ACHN (cell line): ENCODE data around the gene ARHGEF1.

Experiments
- DNase-seq: peaks from one replicate; pipeline ENCODE4 v3.0.0-alpha.2; 2015
- in situ Hi-C: cut with HindIII; loops from 2 replicates; pipeline ENCODE4 v1.10.0; 2017; ENCODE audit warnings: low sequenced_read_pairs, low pct_ligation_motif_present, low pct_unique_long_range_greater_than_20kb

The ARHGEF1 gene

DNA sequence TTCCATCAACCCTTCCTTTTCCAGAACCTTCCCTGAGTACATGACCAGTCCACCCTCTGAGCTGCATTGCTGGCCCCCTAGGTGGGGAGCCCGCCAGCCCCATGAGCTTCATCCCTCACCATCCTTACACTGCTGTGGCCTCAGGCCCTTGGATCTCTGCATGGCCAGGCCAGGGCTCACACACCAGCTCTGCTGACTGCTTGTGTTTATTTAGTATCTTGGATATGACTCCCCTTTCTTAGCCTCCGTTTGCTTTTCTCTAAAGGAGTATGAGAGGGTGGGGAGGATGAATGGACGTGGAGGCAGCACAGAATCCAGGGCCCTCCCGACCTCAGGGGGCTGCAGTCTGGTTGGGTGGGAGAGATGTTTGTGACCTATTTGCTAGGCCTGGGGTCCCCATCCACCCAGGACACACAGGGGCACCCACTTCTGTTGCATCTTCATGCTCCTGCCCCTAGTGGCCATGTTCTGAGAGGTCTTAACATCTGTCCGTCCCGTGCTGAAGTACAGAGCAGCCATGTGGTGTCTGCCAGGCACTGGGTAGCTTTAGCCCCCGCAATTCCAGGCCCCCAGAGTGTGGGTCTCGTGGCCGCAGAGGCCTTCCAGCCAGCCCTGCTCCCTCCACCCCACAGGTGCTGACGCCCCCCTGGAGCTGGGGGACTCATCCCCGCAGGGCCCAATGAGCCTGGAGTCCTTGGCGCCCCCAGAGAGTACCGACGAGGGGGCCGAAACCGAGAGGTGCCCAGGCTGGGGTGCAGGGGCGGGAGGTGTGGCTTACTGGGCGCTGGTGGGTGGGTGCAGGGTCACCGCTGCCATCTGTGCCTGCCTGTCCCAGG is 13.0 kb downstream of the ARHGEF1 start:
- in situ Hi-C loops: no loop called here
- DNase-seq: no peak

DNA sequence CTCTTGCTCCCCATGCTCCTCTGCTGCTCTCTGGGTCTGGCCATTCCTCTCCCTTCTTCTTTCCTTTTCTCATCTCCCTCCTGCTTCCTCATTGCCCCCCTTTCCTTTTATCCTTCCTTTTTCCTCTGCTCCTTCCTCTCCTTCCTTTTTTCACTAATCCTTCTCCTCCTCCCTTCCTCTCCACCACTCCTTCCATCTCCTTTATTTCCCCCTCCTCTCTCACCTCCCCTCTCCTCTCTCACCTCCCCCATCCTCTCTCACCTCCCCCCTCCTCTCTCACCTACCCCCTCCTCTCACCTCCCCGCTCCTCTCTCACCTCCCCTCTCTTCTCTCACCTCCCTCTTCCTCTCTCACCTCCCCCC is 13.6 kb downstream of the ARHGEF1 start:
- no peak for DNase-seq
- in situ Hi-C loops: no loop called here

DNA sequence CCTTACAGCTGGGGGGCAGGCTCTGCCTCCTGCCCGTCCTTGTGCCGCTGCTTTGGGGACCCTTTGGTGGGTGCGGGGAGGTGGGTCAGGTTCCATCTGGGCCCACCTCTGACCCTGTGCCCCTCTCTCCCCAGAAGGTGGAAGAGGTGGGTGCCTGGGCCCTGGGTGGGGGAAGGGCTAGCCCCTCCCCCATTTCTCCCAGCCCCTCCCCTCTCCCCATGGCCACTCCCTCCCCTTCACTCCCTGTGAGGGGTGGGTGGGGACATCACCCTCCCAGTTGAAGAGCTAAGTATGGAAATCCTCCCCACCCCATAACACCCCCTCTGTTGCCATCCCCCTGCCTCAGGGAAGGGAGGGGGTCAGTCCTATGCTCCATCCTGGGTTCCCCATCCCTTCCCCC is 14.2 kb downstream of the ARHGEF1 start:
- in situ Hi-C loops: no loop called here
- DNase-seq: no peak

DNA sequence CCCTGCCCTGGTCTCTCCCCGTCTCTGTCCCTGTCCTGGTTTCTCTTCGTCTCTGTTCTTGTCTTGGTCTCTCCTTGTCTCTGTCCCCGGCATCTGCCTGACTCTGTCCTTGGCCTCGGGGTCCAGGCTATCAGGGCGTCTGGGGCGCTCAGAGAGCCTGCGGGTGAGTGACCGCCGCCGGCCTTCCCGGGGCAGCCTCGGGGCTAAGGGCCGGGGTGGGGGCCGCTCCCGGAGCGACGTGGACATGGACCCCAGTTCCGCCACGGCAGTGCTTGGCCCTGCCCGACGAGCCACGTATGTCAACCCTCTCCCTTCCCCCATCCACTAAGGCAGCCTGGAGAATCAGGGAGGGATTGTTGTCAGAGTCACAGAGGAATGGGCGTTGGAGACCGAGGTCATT is 14.8 kb downstream of the ARHGEF1 start:
- in situ Hi-C loops: no loop called here
- no peak for DNase-seq

DNA sequence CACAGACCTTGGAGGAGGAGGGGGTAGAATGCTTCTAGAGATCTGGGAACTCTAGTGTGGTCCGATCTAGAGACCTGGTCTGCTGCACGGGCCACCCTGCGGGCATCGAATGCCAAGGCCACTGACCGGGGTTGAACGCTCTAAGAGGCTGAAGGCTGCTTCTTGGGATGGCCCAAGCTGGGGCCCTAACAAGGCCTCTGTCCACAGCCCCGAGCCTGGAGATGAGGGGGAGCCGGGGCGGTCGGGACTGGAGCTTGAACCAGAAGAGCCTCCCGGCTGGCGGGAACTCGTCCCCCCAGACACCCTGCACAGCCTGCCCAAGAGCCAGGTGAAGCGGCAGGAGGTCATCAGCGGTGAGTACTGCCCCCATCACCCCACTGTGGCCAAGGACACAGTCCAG is 15.3 kb downstream of the ARHGEF1 start:
- DNase-seq: no peak
- in situ Hi-C loops: no loop called here

DNA sequence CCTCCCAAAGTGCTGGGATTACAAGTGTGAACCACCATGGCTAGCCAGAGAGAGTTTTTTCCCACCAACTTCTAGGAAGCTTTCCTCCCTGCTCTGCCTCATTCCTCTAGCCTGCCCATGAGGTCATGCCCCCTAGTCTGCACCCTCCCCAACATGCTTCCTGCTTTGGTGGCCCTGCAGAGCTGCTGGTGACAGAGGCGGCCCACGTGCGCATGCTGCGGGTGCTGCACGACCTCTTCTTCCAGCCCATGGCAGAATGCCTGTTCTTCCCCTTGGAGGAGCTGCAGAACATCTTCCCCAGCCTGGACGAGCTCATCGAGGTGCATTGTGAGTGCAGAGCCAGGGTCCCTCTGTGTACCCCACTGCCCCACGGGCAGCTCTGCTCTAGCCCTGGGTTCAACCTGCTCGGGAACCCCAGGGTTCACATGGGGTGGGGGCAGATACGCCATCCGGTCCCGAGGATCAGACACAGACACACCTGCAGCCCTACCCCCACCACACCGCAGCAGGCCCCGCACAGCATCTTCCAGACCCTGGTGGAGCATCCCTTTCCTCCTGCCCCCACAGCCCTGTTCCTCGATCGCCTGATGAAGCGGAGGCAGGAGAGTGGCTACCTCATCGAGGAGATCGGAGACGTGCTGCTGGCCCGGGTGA is 18.9 kb downstream of the ARHGEF1 start:
- in situ Hi-C loops: no loop called here
- no peak for DNase-seq

DNA sequence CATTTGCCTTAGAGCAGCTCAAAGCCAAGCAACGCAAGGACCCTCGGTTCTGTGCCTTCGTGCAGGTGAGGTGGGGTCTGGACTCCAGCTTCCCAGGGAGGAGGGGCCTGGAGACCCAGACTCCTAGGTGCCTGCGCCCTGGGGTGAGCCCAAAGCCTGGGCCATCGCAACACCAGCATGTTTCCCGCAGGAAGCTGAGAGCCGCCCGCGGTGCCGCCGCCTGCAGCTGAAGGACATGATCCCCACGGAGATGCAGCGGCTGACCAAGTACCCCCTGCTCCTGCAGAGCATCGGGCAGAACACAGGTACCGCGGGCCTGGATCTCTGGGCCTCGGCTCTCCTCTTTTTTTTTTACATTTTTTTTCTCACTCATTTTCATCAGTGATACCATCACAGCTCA is 19.6 kb downstream of the ARHGEF1 start:
- DNase-seq: no peak
- in situ Hi-C loops: no loop called here

DNA sequence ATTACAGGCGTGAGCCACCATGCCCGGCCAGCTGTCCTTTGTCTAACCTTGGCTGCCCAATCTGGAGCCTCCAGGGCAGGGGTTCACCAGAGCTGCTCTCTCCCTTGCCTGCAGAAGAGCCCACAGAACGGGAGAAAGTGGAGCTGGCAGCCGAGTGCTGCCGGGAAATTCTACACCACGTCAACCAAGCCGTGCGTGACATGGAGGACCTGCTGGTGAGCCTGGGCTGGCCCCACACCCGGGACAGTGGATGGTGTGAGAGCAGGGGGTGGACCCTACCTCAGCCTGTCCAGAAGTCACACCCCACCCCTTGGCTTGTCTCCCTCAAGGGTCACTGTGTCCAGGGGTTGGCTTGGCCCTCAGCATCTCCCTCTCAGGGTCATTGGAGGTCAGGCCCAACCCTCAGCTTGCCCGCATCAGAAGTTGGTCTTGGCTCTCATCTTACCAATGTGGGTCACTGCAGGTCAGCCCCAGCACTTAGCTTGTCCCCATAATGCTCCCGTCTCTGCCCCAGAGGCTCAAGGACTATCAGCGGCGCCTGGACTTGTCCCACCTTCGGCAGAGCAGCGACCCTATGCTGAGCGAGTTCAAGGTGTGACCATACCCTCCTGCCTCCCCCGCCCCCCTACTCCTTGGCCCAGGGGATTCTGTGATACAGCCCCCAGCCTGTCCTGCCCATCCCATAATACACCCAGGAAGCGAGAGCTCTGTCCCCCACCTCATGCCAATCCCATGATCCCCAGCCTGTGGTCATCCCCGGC is 20.4 kb downstream of the ARHGEF1 start:
- DNase-seq: no peak
- in situ Hi-C loops: no loop called here

DNA sequence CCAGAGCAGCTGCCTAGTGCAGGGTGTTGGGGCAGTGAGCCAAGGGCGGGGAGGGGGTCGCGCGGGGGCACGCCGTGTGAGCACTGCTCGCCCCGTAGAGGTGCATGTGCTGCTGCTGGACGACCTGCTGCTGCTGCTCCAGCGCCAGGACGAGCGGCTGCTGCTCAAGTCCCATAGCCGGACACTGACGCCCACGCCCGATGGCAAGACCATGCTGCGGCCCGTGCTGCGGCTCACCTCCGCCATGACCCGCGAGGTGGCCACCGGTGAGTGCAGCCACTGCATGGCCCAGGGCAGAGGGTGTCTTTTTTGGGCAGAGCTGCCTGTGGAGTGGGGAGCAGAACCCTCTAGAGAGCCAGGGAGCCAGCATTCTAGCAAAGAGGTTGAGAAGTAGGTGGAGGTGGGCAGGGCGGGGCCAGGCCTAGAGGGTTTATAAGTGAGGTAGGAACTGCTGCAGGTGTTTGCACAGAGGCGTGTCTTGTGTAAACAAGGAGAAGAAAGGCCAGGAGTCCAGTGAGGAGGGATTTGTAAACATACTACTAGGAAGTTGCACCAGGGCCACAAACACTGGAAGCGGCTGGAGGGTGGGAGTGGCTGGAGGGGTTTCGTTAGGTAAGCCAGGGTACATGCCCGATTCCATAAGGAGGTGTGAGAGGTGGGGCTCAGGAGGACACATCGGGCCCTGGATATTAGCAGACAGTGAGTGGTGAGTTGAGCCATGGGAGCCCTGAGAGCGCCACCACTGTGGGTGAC is 21.3 kb downstream of the ARHGEF1 start:
- in situ Hi-C loops: no loop called here
- no peak for DNase-seq

DNA sequence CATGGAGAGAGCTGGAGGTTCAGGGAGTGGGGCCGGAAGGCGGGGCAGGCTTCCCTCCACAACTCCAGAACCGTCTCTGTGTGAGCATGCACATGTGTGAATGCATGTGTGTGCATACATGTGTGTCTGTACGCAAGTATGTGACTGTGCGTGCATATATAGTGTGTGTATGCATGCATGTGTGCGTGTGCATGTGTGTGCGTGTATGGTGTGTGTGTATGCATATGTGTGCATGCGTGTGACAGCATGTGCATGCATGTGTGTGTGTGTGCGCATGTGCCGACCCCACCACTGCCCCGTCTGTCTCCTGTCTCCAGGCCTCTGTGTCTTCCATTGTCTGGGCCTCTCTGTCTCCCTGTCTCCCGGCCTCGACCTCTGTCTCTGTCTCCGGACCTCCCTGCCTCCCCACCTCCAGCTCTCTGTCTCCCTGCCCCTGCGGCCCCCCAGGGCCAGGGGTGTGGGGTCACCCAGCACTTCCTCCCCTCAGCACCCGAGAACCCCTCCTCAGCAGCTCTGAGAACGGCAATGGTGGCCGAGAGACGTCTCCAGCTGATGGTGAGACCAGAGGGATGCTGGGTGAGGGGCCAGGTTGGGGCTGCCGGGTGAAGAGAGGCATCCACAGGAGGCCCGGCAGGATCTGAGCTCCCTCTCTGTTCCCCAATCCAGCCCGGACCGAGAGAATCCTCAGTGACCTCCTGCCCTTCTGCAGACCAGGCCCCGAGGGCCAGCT is 22.5 kb downstream of the ARHGEF1 start:
- in situ Hi-C loops: no loop called here
- DNase-seq: no peak

DNA sequence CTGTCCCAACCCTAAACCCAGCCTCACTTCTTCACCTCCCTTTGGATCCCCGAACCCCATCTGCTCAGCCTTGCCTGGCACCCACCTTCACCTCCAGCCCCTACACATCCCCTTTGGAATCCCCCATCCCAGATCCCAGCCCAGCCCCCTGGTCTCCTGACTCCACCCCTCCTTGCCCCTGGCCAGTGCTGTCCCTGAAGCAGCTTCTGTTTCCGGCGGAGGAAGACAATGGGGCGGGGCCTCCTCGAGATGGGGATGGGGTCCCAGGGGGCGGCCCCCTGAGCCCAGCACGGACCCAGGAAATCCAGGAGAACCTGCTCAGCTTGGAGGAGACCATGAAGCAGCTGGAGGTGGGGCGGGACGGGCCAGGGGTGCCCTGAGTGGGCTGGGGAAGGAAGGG is 23.3 kb downstream of the ARHGEF1 start:
- DNase-seq: no peak
- in situ Hi-C loops: no loop called here

DNA sequence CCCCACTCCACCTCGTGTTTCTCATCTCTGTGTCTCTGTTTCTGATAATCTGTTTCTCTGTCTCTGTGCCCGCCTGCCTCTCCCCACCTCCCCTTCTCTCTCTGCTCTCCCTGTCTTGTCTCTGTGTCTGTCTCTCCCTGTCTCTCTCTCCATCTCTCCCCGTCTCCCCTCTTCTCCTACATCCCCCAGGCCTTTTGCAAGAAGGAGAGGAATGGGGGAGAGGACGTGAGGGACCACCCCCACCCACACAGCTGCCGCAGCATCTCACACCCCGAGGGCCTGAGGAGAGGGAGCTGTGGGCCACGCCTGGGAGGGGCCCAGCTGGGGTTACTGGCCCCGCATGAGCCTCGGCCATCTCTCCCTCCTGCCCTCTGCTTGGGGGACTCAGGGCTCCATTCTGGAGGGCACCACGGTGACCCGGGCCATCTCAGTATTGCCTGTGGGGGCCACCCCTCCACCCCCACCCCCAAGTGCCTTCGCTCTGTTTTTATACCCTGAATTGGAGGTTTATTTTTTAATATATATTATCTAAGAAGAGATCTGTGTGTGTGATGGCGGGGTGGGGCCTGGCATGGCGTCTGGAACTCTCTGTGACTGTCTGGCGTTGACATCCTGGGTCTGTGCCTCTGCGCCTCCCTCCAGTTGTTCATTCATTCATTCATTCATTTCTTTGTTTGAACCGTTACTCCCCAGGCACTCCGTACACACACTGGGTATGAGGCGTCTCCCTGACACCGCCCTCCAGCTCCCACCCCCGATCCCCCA is 24.1 kb downstream of the ARHGEF1 start:
- no peak for DNase-seq
- in situ Hi-C loops: no loop called here

DNA sequence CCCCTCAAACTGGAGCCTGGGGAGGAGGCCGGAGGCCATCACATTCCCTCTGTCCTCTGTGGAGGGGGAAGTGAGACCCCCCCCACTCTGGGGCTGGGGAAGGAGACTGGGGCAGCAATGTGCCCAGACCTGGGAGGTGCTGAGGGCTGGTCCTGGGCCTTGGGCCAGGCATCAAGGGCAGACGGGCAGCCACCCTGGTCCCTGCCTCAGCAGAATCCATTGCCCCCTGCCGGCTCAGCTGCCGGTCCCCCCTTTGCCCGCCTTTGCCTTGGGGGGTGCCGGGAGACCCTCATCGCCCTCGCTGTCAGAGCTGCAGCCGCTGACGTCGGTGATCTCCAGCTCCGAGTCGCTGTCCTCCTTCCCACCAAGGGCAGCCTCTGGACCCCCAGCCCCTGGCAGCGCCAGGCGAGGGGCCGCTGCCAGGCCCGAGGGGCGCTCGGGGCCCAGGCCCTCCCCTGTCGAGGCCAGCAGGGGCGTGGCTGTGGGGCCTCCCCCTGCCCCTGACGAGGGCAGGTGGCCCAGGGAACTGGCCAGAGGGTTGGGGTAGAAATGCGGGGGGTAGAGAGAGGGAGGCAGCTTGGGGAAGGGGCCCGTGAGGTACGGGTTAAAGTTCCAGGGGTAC is 25.1 kb downstream of the ARHGEF1 start:
- no peak for DNase-seq
- in situ Hi-C loops: no loop called here

DNA sequence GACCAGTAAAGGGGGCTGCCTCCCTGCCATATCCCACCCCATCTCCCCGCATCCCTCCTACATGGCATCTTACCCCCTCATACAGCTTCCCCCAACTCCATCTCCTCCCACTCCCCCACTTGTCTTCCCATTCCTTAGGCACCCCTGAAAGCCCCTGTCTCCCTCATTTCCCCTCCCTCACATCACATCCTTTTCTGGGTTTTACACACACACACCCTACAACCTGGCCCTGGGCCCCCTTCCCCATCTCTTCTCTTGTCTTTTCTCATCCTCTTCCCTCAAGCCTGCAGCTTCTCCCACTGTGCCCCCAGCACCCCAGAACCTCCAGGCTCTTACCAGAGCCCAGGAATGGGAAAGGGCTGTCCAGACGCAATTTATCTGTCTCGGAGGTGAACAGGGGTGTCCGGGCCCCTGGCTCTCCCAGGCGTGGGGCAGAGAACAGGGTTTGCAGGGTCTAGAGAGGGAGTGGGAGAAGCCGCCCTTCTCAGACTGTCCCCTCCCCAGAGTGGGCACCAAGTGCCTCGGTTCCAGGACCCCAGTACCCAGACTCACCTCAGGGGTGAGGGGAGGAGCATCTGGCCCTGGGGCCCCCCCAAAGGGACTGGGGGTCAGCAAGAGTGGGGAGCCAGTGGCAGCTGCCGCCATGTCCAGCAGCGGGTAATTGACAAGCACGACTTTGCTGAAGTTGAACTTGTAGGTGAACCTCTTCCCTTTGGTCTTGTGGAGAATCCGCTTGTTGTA is 25.9 kb downstream of the ARHGEF1 start:
- no peak for DNase-seq
- in situ Hi-C loops: no loop called here

DNA sequence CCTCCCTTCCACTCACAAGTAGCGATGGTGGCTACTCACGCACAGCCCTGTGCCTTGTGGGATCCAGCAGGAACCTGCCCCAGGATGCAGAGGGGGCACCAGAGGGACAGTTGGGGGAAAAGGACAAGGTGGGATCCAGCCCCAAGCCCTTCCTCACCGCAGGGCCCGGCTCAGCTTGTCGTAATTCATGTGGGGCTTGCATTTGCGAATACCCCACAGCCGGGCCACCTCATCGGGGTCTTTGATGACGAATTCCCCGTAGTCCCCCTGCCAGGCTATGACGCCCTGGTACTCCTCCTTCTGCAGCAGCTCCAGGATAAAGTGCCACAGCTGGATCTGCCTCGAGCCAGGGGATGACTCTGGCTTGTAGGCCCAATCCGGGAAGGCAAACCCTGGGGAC is 26.7 kb downstream of the ARHGEF1 start:
- no peak for DNase-seq
- in situ Hi-C loops: no loop called here

DNA sequence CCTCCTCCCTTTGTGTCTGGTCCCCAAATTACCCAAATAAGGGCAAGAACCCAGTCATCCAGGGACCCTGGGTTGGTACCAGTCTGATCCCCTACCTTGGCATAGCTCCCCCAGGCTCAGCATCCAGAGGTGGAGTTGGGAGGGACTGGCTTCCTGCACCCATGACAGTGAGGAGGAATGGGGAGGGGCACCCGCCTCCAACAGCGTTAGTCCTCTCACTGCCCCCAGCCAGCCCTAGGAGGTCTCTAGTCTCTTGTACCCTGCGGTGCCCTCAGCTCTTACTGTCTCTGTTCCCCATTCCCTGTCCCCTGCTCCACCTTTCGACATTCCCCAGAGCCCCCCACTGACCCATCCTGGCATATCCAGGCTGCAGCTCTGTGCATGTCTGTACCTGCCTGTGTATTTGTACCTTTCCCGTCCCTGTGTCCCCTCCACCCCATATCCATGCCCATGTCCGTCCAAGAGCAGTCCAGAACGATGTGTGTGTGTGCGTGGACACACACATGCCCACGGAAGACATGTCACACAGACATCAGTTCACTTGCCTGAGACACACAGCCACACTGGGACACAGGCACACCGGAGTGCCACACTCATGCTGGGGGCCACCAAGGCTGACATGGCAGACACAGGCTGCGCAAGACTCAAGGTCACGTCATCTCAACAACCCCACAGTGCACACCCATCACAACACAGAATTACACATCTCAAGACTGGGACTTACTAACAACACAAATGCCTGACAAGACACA is 27.4 kb downstream of the ARHGEF1 start:
- no peak for DNase-seq
- in situ Hi-C loops: no loop called here
